Tibial artery (tissue), 4 donors: ENCODE results near the gene HPSE2.
A peak's percentile ranks its signal among the peaks of the same experiment; 100 is the strongest.

ENCODE experiments used
- DNase-seq, 2 donors: peaks; one replicate each; pipeline ENCODE4 v3.0.0-alpha.2; 2019
- H3K27ac ChIP-seq, 2 donors: fragments of 200-600 bp; sonication (generic) in 1 of 2; 1 replicate in 1 of 2; 2 replicates in 1 of 2; pipeline ENCODE4 v1.5.1; 2018 to 2019; ENCODE audit warnings: mild to moderate bottlenecking in 1 of 2
- H3K27me3 ChIP-seq, 2 donors: fragments of 200-600 bp; sonication (generic) in 1 of 2; one replicate each; pipeline versions ENCODE4 v1.5.1 to v1.6.0; 2016 to 2019
- H3K36me3 ChIP-seq, 3 donors: fragments of 200-600 bp; sonication (generic) in 2 of 3; one replicate each; pipeline ENCODE4 v1.5.1; 2016 to 2019; ENCODE audit warnings: mild to moderate bottlenecking in 2 of 3
- H3K4me1 ChIP-seq, 4 donors: fragments of 200-600 bp; sonication (generic) in 2 of 4; 1 replicate in 3 of 4; 2 replicates in 1 of 4; pipeline ENCODE4 v1.5.1; 2016 to 2019
- H3K4me3 ChIP-seq, 2 donors: fragments of 200-600 bp; sonication (generic) in 1 of 2; 1 replicate in 1 of 2; 2 replicates in 1 of 2; pipeline ENCODE4 v1.5.1; 2018 to 2019; ENCODE audit warnings: mild to moderate bottlenecking in 2 of 2
- H3K9me3 ChIP-seq, 3 donors: fragments of 200-600 bp; sonication (generic) in 1 of 3; one replicate each; pipeline ENCODE4 v1.5.1; 2016 to 2019
- CTCF ChIP-seq, 2 experiments: fragments of 200-600 bp in 1 of 2; fragments of 450-650 bp in 1 of 2; IDR thresholded peaks; one replicate each; pipeline ENCODE4 v1.5.1; 2017 to 2019; ENCODE audit warnings: antibody characterized with exemption in 2 of 2, mild to moderate bottlenecking in 1 of 2, moderate library complexity in 1 of 2
- intact Hi-C: fragments of 100-400 bp; cut with DNase I; formaldehyde crosslinking; loops from one replicate; pipeline ENCODE4 v1.15.0; 2023; ENCODE audit warnings: low total_unique reads

Gene HPSE2

GRCh38 chr10:99080275-99080945 is 155.2 kb downstream of the HPSE2 start:
- Histone ChIP-seq H3K9me3 (no peaks in the 10 kb centered on the region), H3K27ac (peak overlapping the region; percentile 39 to 70), H3K27me3 (no peaks in the 10 kb centered on the region), H3K36me3 (no peaks in the 10 kb centered on the region), H3K4me1 (peaks cover 0 to 69% (median 18%) of the 10 kb centered on the region in 4 donors), H3K4me3 (no peak overlapping the region)
- DNase-seq, result no peak
- intact Hi-C loops, result no loop called here
- TF ChIP-seq CTCF (IDR thresholded peaks at IDR 0.05), result no peak

DNA sequence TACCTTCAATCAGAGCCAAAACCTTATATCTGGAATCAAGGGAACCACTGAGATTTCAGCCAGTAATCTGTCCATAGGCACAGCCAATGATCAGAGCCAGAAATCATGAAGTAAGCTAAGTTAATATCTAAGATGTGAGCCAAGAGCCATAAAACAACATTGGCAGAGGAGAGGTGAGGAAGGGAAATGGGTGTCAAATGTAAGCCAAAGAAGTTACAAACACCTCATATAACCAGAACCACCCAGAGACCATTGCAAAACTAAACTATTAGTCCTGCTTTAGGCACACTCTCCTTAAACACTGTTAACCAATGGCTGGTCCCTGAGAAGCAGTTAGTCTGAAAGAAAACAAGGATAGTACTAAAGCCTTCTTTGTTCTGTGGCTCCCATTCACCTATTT is 173.1 kb downstream of the HPSE2 start:
- Histone ChIP-seq H3K9me3 (no peaks in the 10 kb centered on the region), H3K4me3 (no peak overlapping the region), H3K27ac (no peak overlapping the region), H3K4me1 (peaks cover 0 to 25% (median 0%) of the 10 kb centered on the region in 4 donors), H3K27me3 (no peaks in the 10 kb centered on the region), H3K36me3 (no peaks in the 10 kb centered on the region)
- TF ChIP-seq CTCF (IDR thresholded peaks at IDR 0.05), result no peak
- no peak for DNase-seq
- intact Hi-C loops, result no loop called here

- no peak for DNase-seq
- Histone ChIP-seq H3K36me3 (no peaks in the 10 kb centered on the region), H3K4me3 (no peak overlapping the region), H3K4me1 (peaks cover 0 to 13% (median 0%) of the 10 kb centered on the region in 4 donors), H3K27me3 (no peaks in the 10 kb centered on the region), H3K27ac (no peak overlapping the region), H3K9me3 (no peaks in the 10 kb centered on the region)
- TF ChIP-seq CTCF (IDR thresholded peaks at IDR 0.05), result no peak
- intact Hi-C loops, result no loop called here
These were observed 176.9 kb downstream of the HPSE2 start for GRCh38 chr10:99058762-99059161.

GRCh38 chr10:99057936-99058690 is 177.5 kb downstream of the HPSE2 start:
- no peak for TF ChIP-seq CTCF (IDR thresholded peaks at IDR 0.05)
- H3K9me3 ChIP-seq, result no peaks in the 10 kb centered on the region
- H3K4me1 ChIP-seq, result peaks cover 0 to 13% (median 0%) of the 10 kb centered on the region in 4 donors
- intact Hi-C loops, result no loop called here
- no peak overlapping the region for H3K4me3 ChIP-seq
- no peak for DNase-seq
- H3K27ac ChIP-seq, result no peak overlapping the region
- no peaks in the 10 kb centered on the region for H3K27me3 ChIP-seq
- H3K36me3 ChIP-seq, result no peaks in the 10 kb centered on the region

GRCh38 chr10:99045671-99046070 is 190.0 kb downstream of the HPSE2 start:
- TF ChIP-seq CTCF (IDR thresholded peaks at IDR 0.05), result no peak
- peaks cover 0 to 19% (median 3%) of the 10 kb centered on the region in 3 donors for H3K9me3 ChIP-seq
- no peak for DNase-seq

More at GRCh38 chr10:99045671-99046070, 190.0 kb downstream of the HPSE2 start:
- Histone ChIP-seq H3K4me3 (no peak overlapping the region), H3K27ac (no peak overlapping the region), H3K27me3 (no peaks in the 10 kb centered on the region), H3K4me1 (no peaks in the 10 kb centered on the region), H3K36me3 (no peaks in the 10 kb centered on the region)
- intact Hi-C loops, result no loop called here
